ENCODE measurements around the gene DLX2.

- TF ChIP-seq GATA2 (IDR thresholded peaks at IDR 0.05; ENCODE audit: low read depth, low read length) (no peak), GATA3 (IDR thresholded peaks at IDR 0.05; ENCODE audit: low read depth, low read length) (no peak)
Measured at GRCh38 chr2:172116107-172116506, 13.4 kb upstream of the DLX2 start.

Data from SH-SY5Y (cell line).